Upper lobe of left lung (tissue), 4 donors: Measurements from ENCODE around the gene CAMK4.

Source experiments
- CTCF ChIP-seq, 6 experiments: fragments of 450-650 bp in 4 of 6; fragments of 200-600 bp in 2 of 6; sonication (generic) in 2 of 6; IDR thresholded peaks; one replicate each; pipeline ENCODE4 v1.5.1; 2016 to 2019; ENCODE audit warnings: antibody characterized with exemption in 6 of 6
- EP300 ChIP-seq, 4 donors: sonication (generic); formaldehyde crosslinking; IDR thresholded peaks; one replicate each; pipeline ENCODE4 v1.5.1; 2017; ENCODE audit warnings: antibody characterized with exemption in 4 of 4, control low read depth in 2 of 4
- POLR2A ChIP-seq, 4 donors: fragments of 450-650 bp; IDR thresholded peaks; one replicate each; pipeline ENCODE4 v1.5.1; 2016 to 2017; ENCODE audit warnings: antibody characterized with exemption in 4 of 4, mild to moderate bottlenecking in 2 of 4
- POLR2AphosphoS5 ChIP-seq, 2 donors: sonication (generic); formaldehyde crosslinking; IDR thresholded peaks; one replicate each; pipeline ENCODE4 v1.5.1; 2017; ENCODE audit warnings: antibody characterized with exemption in 2 of 2

- TF ChIP-seq CTCF (IDR thresholded peaks at IDR 0.05) = no peak
- TF ChIP-seq EP300 (IDR thresholded peaks at IDR 0.05) = no peak
- no peak for TF ChIP-seq POLR2A (IDR thresholded peaks at IDR 0.05)
- TF ChIP-seq POLR2AphosphoS5 (IDR thresholded peaks at IDR 0.05) = no peak
These were observed 280.9 kb downstream of the CAMK4 start for GRCh38 chr5:111505096-111505495.
